ENCODE results near the gene BCAR3.
A peak's percentile ranks its signal among the peaks of the same experiment; 100 is the strongest.
"Not testable (repeated sequence)": the region's sequence is repeated elsewhere in the genome, so short reads cannot be mapped to it uniquely, and the experiment has no call there.

The BCAR3 gene

DNA sequence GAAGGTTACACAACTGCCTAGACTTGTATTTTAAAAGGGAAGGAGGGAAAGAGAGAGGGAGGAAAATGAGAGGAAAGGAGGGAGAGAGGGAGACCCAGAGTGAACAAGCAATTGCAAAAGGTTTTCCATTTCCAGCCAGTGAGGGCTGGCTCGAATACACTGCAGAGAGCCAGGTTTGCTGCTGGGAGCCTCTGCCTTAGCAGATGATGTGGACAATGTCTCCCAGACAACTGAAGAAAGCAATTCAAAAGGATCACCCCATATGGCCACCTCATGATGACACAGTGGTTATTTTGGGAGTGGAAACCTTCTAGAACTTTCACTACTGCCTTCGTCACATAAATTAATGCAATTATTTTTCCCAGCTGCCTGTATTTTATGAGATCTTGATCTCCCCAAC, 86.4 kb downstream of the BCAR3 start:
- DNase-seq, result peak in 1 of 14 donors; percentile 30

DNA sequence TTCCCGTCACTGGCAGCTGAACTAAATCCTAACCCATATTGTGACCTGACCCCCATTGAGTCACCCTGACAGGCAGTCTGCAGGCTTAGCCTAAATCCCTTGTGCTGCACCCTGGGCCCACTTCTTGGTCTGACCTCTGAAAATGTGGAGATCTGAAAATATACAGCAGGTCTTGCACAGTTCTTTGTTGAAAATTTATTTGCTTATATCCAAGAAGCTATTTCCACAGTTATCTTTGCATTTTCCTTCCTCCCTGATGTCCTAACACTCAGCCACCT, 87.1 kb downstream of the BCAR3 start:
- no peak for DNase-seq

DNA sequence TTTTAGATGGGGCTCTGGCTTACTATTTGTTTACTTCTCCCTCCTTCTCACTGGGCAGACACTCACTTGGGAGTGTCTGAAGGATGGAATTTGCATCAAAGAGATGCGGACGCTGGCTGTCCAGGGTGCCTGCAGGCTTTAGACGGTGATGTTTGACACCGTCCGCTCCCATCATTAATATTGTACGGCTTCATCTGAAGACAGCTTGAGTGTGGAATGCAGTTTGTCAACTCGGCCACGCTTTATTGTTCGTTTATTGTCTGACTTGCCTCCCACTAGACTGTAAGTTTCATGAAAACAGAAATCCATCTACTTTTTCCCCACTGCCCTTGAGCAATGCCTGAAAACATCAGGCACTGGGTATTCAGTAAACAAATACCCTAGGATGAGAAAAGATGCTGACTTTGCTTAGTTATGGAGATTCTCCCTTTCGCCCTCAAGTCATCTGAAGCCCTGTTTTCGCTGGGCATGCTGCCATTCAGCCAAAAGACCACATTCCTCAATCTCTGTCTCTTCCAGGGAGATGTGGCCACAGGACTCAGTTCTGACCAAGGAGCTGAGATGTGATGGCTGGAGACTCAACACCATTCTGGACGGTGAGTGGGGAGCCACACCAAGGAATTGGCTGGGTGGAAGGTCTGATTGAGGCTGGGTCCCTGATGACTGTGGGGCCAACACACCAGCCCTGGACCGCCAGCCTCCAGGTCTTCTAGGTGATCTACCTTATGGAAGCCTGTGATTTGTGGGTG, 87.6 kb downstream of the BCAR3 start:
- DNase-seq, result no peak

DNA sequence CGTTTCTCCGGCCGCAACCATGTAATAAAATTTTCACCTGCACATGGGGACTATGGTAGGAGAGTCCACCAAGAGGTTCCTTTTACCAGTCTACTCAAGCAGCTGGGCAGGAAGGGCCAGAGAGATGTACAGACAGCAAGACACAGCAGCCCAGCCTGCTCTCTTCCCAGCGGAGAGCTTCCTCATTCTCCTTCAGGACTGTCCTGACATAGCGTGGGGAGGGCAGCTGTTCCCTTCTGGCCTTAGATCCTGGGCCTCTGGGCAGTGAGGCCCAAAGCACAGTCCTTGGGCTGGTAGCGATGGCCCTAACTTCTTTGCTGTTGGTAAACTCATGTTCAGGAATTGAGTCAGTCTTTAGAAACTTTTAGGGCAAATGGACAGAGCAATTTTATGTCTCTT, 89.1 kb downstream of the BCAR3 start:
- DNase-seq, result no peak

DNA sequence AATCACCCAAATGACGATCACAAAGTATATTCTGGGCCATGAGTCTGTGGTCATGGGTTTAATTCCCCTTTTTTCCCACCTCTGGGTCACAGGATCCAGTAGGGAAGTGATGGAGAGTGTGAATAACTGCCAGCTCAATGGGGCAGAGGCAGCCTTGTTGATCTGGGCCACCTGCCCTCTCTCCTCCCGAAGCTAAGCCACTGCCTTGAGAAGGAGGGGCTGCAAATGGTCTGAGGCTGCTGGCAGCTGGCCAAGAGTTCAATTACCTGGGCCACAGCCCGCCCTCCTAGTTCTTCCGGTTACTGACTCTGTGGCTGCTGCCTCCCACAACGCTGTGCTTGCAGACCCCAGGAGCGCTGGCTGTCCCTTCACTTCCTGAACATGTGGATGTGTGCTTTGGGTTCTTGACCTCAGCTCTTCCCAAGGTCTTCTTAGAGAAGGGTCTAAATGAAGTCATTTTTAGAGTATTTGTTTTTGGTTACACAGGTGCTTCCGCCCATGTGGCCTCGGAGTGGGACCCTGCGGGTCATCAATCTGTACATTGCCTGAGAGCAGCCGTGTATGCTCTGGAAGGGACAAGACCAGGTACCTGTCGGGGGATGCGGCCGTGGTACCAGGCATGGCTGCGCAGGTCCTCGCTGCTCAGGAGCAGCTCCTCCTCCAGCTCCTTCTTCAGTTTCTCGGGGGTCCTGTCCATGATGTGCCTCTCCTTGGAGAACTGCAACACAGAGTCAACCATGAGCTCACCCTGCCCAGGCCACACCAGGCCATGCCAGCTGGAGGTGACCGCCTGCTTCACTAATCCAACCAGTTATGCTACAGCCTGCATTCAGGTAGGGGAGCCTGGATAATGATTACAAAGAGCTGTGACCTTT, 89.7 kb downstream of the BCAR3 start:
- DNase-seq, result no peak

DNA sequence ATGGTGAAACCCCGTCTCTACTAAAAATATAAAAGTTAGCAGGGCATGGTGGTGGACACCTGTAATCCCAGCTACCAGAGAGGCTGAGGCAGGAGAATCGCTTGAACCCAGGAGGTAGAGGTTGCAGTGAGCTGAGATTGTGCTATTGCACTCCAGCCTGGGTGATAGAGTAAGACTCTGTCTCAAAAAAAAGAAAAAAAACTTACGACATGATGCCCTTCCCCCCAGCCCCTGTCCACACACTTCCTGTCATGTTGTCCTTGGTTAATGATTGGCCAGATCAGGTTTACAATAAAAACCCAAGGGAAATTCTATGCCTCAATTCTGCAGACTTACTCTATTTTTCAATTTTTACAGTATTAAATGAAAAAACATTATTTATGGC, 90.4 kb downstream of the BCAR3 start:
- DNase-seq, result not testable (repeated sequence)

DNA sequence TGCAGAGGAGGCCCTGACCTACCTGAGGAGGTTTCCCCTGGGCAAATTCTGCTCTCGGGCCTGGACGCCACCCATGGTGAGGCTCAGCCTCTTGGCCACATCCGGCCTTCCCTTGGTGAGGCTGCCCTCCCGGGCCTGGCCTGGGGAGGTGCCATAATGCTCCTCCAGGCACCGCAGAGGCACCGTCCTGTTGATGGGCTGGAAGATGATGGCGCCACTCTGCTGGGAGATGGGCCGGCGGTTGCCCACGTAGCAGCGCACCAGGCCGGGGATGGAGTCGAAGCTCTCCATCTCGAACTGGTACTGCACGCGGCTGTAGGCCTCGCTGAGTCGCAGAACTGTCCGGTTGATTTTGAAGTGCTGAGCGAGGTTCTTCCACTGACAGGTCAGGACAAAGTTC, 92.7 kb downstream of the BCAR3 start:
- DNase-seq, result no peak

DNA sequence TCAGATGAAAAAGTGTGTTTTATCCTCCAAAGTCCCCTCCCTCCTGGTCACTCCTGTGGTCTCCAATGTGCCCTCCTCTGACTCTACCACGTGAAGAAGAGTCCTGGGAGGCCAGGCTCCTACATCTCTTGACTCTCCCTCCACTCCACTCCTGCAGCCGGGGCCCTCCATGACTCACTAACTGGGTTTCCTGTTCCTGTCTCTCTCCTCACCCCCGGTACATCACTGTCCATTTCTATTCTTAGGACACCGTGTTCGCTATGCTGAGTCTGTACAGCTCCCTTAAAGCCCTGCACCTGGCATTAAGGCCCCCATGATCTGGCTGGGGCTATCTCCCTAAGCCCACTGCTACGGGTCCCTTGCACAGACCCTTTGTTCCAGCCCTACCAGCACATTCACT, 93.4 kb downstream of the BCAR3 start:
- DNase-seq, result no peak

DNA sequence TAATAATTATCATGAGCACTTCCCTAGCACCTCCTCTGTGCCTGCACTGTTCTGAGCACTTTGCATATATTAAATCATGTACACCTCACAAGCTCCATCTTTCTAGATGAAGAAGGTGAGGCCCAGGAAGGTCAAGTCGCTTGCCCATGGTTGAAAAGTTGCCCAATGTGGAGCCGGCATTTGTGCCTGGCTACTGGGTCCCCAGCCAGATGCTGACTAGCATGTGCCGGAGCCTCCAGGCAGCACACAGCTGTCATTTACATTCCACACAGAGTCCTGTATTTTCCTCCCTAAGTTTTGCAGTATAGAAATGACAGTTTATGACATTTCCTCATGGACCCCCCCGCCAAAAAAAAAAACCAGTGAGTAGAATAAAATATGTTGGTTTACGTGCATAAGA, 94.3 kb downstream of the BCAR3 start:
- DNase-seq, result no peak

DNA sequence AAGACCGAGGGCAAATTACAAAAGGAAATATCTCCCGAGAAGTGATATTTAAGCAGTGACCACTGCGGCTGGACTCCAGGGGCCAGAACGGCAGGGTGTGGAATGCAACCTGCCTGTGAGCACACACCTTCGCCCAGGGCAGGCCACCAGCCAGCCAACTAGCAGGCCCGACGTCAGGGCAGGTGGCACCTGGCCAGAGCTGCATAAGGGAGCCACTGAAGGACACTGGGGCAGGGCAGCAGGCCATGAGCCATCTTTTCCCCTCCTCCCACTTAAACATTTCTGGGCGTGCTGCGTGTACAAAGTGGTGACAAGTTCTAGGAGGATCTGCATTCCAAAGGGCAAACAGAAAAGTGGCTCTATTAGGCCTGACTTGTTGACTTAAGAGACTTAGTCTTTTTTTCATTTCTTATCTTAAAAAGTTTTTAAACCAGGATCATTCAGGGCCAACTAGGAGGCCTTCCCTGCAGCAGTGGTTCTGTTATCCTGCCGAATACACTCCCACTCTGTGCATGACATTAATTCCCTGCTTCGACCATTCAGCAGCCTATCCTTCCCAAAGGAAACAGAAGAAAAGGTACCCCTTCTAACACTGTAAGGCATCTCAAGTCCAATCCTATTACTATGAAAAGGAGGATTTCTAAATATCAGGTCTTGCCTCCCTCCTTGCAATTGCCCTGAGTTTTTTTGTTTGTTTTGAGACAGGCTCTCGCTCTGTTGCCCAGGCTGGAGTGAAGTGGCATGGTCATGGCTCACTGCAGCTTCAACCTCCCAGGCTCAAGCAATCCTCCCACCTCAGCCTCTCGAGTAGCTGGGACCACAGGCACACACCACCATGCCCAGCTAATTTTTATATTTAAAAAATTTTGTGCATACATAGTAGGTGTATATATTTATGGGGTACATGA, 96.3 kb downstream of the BCAR3 start:
- DNase-seq, result peak in 5 of 14 donors; percentile 19 to 49 (median 20)

DNA sequence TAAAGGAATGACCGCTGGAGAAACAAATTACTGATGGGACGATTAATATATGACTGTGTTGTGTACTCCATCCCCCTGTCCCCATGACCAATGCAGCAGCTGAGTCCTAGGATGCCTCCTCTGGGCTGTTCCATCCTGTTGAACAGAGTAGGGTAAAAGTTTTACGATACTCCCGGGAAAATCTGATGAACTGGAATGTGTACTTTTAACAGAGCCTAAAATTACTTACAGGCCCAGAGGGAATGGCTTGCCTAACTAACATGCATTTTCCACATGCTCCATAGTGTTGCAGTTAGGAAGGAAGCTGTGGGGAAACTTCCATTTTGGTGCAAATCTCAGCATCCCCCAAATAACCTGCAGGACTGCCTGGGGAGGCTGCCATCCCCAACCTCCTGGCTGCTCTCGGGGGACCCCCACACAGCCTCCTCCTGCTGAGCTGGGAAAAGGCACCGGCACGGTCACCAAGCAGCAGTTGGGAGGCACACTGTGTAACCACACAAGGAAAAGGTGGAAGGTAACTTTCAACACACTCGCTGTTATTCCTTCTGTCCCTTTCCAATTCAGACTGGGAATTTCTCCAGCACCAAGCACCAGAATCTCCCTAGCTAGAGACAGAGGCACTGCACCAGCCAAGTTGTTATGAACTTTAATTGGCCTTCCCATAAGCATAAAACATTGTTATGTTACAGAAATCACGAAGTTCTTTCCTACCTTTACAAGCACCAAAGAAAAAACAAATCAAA, 97.2 kb downstream of the BCAR3 start:
- peak in 1 of 14 donors; percentile 2 for DNase-seq

DNA sequence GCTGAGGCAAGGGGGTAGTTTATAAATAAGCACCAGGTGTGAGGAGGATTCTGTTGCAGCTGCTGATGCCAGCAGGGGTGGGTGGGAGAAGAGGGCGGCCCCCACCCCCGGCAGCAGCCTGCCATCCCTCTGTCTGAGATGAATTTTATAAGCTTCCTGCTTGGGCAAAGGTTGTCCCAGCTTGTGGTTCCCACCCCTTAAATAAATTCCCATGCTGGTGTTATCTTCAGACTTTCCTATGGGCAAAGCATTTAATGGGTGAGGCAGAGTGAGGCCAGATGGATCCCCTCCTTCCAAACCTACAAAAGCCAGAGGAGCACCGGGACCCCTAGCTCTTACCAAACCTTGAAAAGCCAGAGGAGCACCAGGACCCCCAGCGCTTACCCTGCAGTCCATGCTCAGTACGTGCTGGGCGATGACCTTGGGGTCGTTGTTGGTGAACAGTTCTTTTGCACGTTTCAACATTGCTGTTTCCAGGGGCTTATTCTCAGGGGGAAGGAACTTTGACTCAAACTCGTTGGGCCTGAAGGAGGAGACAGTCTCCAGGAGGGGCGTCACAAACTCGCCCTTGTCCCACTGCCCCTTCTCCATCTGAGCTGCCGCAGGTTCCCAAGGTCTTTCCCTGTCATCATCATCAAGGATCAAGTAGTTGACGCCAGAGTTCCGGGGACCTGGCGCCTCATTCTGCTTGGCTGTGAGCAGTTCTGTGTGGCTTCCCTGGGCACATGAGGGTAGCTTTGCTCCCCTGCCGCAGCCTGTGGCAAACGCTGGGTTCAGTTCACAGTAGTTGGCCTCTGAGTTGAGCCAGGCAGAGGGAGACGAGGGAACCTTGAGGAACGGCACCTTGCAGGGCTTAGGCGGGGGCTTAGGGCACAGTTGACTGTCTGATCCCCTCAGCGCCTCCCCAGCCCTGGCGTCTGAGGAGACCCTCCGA, 99.5 kb downstream of the BCAR3 start:
- DNase-seq, result no peak

DNA sequence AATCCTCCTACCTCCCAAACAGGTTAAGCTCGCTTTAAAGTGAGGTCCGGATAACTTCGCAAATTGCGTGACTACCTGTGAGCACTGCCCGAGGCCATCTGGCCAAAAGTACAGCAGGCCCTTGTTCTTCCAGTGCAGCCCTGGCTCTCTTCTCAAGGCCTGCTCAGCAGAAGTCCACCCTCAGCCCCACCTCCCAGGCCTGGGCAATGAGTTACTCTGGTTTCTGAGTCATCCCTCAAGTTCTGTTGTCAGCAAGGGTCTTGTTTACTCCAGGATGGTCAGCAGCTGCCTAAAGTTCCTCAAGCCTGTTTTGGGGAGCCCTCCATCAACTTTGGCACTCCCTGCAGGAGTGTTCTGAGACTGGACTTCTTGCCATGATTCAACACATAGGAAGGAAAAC, 101.7 kb downstream of the BCAR3 start:
- DNase-seq, result peak in 1 of 14 donors; percentile 55

DNA sequence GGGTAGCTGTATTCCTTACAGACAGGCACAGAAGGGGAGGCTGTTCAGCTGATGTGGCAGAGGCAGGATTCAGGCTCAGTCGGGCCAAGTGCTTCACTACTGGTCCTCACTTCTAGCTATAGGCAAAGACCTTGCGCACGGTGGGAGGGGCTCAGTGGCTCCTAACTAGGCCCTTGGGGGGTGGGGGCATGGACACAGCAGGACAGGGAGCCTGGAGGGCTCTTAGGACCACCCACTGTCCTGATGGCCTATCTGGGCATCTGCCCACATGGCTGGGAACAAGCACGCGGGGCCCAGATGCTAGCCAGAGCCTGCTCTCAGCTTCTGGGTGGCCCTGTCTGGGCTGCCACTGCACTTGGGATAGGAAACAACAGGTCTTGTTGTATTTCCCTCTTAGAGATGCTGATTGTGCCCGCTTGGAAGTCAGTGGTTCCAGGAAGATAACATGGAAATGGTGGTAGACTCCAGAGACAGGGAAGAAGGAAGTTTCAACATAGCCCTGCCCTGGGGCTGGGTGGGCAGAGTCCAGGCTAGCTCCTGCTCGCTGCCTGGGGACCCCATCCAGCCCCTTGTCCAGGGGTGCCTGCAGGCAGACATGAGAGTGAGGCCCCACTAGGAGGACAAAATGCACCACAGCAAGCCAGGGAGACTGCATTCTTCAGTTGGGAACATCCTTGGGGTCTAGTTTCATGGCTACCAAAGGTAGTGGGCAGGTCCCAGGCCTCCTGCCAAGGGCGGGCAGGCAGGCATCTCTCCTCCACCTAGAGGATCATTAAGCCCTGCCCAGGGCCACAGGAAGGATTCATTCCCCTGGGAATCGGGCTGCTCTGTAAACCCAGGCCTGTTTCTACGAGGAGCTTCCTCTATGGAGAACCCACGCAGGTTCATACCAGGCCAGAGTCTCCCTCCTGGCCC, 102.5 kb downstream of the BCAR3 start:
- no peak for DNase-seq

DNA sequence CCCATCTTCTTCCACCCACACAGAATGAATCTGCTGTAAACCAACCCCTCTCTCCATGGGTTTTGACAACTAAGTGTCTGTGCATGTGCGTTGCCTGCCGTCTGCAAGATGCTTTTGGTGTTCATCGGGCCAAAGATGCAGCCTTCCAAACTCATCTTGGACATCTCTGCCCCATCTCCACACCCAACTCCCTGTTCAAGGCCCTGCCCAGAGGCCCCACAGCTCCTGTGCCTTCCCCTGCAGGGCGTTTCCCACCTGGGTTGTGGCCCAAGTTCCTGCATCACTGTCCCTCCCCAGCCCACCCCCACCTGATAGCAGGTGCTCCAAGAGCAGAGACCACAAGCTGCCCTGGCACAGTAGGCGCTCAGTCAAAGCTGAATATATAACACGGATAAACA, 103.2 kb downstream of the BCAR3 start:
- no peak for DNase-seq

DNA sequence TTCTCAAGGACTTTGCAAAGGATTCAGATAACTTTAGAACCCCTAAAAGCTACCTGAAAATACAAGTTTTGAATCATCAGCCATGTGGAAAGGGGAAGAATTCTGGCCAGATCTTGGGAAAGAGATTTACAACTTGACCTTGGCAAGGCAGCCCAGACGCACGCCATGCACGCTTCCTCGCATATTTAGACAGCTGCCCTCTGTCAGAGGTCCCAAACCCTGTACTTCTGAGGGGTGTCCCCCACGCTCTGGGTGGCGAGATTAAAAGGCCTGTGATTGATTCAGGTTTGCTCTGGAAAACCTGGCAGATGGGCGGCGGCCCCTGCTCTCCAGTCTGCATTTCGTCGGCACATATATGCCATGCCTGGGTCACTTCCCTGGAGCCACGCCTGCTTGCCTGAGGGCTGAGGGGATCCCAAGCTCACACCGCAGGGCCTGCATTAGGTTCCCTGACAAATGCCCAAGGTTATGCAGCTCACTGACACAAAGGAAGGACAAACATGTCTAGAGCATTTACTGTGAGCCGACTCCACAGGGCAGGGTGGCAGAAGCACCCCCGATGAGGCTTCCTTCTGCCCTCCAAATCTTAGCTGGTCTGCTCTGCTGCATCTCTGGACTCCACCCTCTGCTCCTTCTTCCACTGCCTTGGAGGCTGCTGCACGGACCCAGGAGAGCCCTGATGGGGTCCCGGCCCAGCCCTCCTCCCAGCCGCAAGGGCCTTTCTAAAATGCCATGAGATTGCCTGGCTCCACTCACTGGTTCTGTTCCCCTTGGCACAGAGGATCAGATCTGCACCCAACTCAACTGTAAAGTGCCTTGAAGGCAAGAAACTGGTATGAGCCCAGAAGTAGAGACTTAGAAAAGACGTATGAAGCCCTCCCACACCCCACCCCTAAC, 103.9 kb downstream of the BCAR3 start:
- DNase-seq, result no peak

DNA sequence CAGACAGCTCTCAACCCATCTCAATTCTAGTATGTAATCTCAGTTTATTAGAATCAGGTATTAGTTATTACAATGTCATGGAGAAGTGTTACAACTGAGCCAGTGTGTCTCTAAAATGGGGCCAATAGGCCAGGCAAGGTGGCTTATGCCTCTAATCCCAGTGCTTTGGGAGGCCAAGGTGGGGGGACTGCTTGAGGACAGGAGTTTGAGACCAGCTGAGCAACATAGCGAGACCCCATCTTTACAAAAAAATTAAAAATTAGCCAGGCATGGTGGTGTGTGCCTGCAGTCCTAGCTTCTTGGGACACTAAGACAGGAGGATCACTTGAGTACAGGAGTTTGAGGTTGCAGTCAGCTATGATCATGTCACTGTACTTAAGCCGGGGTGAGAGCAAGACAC, 104.9 kb downstream of the BCAR3 start:
- DNase-seq, result no peak

DNA sequence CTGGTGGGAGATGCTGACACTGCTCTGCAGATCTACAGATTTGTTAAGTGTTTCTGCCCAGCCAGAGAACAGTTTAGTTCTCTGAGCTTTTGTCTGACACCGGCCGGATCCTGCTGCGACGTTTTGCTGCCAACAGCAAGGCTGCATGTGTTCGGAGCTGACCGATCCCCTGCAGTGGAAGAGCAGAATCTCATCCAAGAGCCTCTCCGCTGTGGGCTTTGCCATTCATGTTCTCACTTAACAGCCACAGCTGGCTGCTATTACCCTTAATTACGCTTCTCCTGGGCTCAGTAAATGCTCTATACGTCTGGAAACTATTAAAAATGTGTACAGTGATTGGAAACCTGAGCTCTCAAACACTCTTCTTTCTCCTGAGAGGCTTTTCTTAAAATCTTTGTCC, 105.3 kb downstream of the BCAR3 start:
- peak in 6 of 14 donors; percentile 16 to 56 (median 28) for DNase-seq

Measured in C1 segment of cervical spinal cord (tissue), 14 donors.